ENCODE results near the gene LIPI. TPM values are rescaled to one million over a fixed set of nuclear protein-coding genes. Genes with fewer than 3 reads are reported as not detected.
A peak's percentile ranks its signal among the peaks of the same experiment; 100 is the strongest.
"Not testable (repeated sequence)": the region's sequence is repeated elsewhere in the genome, so short reads cannot be mapped to it uniquely, and the experiment has no call there.

Gene LIPI
- total RNA-seq, 1 donor from 2014 or later: not detected

DNA sequence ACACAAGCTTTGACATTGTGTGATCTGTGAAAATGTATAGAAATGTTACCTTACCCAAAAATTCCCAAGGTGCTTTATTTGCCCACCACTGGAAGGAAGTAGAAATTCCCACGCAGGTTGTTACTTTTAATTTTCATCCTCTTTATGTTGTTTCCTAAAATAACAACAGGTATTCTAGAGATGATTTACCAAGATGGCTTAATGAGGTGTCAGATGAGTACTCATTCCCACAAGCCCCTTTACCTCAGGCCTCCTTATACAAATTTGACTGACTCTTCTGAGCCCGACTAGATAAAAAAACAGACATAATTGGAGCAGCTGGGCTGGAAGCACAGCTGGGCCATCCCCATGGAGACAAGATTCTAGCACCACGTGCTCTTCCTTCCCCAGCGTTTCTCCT, 114.6 kb downstream of the LIPI start:
- H3K4me3 ChIP-seq: no peak overlapping the region
- TF ChIP-seq CTCF (IDR thresholded peaks at IDR 0.05) (no peak), POLR2AphosphoS5 (IDR thresholded peaks at IDR 0.05; ENCODE audit: insufficient read depth in 1 of 2, low read depth in 1 of 2) (no peak), POLR2A (IDR thresholded peaks at IDR 0.05) (no peak)
- DNase-seq (ENCODE audit: extremely low spot score in 2 of 2): no peak

DNA sequence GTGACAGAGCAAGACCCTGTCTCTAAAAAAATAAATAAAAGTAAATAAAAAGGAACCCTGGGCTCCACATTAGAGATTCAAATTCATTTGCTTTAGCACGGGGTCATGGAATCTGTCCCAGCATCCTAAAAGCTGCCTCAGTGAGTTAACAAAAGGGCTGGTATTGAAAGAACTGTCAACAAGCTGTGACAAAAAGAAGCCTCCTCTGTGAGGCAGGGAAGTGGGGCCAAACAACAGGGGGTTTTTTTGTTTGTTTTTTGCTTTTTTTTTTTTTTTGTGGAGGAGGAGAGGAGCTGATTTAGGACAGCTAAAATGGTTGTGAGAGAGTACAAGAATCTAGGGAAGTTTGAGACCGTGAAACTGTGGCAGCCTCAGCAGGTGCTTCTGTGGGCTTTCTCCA, 115.7 kb downstream of the LIPI start:
- no peaks in the 10 kb centered on the region for H3K36me3 ChIP-seq
- no peaks in the 10 kb centered on the region for H3K4me1 ChIP-seq
- peak in 1 of 2 donors; percentile 10 for DNase-seq (ENCODE audit: extremely low spot score in 2 of 2)
- H3K27ac ChIP-seq: no peak overlapping the region
- H3K27me3 ChIP-seq: no peaks in the 10 kb centered on the region
- TF ChIP-seq CTCF (IDR thresholded peaks at IDR 0.05) (no peak), POLR2A (IDR thresholded peaks at IDR 0.05) (no peak), POLR2AphosphoS5 (IDR thresholded peaks at IDR 0.05; ENCODE audit: insufficient read depth in 1 of 2, low read depth in 1 of 2) (no peak)
- H3K4me3 ChIP-seq: no peak overlapping the region
- no peaks in the 10 kb centered on the region for H3K9me3 ChIP-seq
- intact Hi-C loops (cut with DNase I): no loop called here

More for the DNA sequence above, 114.6 kb downstream of the LIPI start:
- intact Hi-C loops (cut with DNase I): no loop called here
- Histone ChIP-seq H3K27me3 (no peaks in the 10 kb centered on the region), H3K4me1 (no peaks in the 10 kb centered on the region), H3K27ac (no peak overlapping the region), H3K9me3 (no peaks in the 10 kb centered on the region), H3K36me3 (no peaks in the 10 kb centered on the region)

DNA sequence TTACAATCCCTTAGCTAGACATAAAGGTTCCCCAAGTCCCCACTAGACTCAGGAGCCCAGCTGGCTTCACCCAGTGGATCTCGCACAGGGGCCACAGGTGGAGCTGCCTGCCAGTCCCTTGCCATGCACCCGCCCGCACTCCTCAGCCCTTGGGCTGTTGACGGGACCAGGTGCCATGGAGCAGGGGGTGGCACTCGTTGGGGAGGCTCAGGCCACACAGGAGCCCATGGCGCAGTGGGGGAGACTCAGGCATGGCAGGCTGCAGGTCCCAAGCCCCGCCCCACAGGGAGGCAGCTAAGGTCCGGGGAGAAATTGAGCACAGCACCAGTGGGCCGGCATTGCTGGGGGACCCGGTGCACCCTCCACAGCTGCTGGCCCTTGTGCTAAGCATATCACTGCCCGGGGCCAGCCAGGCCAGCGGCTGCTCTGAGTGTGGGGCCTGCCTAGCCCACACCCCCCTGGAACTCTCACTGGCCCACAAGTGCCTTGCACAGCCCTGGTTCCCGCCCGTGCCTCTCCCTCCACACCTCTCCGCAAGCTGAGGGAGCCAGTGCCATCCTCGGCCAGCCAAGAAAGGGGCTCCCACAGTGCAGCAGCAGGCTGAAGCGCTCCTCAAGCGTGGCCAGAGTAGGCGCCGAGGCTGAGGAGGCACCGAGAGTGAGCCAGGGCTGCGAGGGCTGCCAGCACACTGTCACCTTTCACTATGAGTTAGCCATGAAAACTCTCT, 117.8 kb downstream of the LIPI start:
- no peaks in the 10 kb centered on the region for H3K27me3 ChIP-seq
- H3K9me3 ChIP-seq: no peaks in the 10 kb centered on the region
- TF ChIP-seq POLR2A (IDR thresholded peaks at IDR 0.05): no peak
- no peak for TF ChIP-seq POLR2AphosphoS5 (IDR thresholded peaks at IDR 0.05; ENCODE audit: insufficient read depth in 1 of 2, low read depth in 1 of 2)
- TF ChIP-seq CTCF (IDR thresholded peaks at IDR 0.05): no peak
- H3K4me3 ChIP-seq: no peak overlapping the region
- intact Hi-C loops (cut with DNase I): no loop called here
- no peaks in the 10 kb centered on the region for H3K36me3 ChIP-seq
- DNase-seq (ENCODE audit: extremely low spot score in 2 of 2): peak in 1 of 2 donors; percentile 58
- no peaks in the 10 kb centered on the region for H3K4me1 ChIP-seq
- H3K27ac ChIP-seq: no peak overlapping the region

- DNase-seq (ENCODE audit: extremely low spot score in 2 of 2): peak in 1 of 2 donors; percentile 10
- intact Hi-C loops (cut with DNase I); H3K9me3 ChIP-seq; H3K27ac ChIP-seq; H3K36me3 ChIP-seq; H3K27me3 ChIP-seq; H3K4me3 ChIP-seq; H3K4me1 ChIP-seq: not testable (repeated sequence)
These were observed 120.6 kb downstream of the LIPI start for GRCh38 chr21:14090184-14090583.

- intact Hi-C loops (cut with DNase I): no loop called here
- TF ChIP-seq CTCF (IDR thresholded peaks at IDR 0.05): no peak
- TF ChIP-seq POLR2AphosphoS5 (IDR thresholded peaks at IDR 0.05; ENCODE audit: insufficient read depth in 1 of 2, low read depth in 1 of 2): no peak
- TF ChIP-seq POLR2A (IDR thresholded peaks at IDR 0.05): no peak
- no peak overlapping the region for H3K27ac ChIP-seq
- H3K4me3 ChIP-seq: no peak overlapping the region
- peak in 1 of 2 donors; percentile 20 for DNase-seq (ENCODE audit: extremely low spot score in 2 of 2)
- H3K9me3 ChIP-seq: no peaks in the 10 kb centered on the region
- H3K4me1 ChIP-seq: no peaks in the 10 kb centered on the region
- H3K27me3 ChIP-seq: no peaks in the 10 kb centered on the region
- no peaks in the 10 kb centered on the region for H3K36me3 ChIP-seq
These were observed 122.4 kb downstream of the LIPI start for GRCh38 chr21:14088391-14088790.

Data from vagina (tissue), 2 donors.